K562 (cell line): ENCODE results near the gene SSH3. TPM values are rescaled to one million over a fixed set of nuclear protein-coding genes. Genes with fewer than 3 reads are reported as not detected.
A peak's percentile ranks its signal among the peaks of the same experiment; 100 is the strongest.

Source experiments
- ATAC-seq: fragments of 200-7000 bp; cut with Tn5 transposase; 3 replicates; pipeline ENCODE4 v1.9.1; 2020; ENCODE audit warnings: moderate library complexity
- BruUV-seq: library from RNA; stranded (reverse); fragments of 400-500 nt; replicated peaks from 2 replicates; lab custom pipeline; 2021; lab: Mats Ljungman, UMichigan
- CTCF ChIA-PET: fragments of 300-600 bp; formaldehyde crosslinking; extraction: SDS; loops from one replicate; lab custom pipeline; 2021; ENCODE audit warnings: low intra/inter-chr PET ratio; lab: Yijun Ruan, JAX
- POLR2A ChIA-PET: fragments of 300-600, 350-650 bp; sonication (Branson Sonifier 250); formaldehyde crosslinking; extraction: SDS; loops from one replicate; lab custom pipeline; 2021; ENCODE audit warnings: antibody characterized with exemption, inconsistent platforms; lab: Yijun Ruan, JAX
- DNase-seq, 4 experiments: peaks; one replicate each; pipeline versions ENCODE4 v3.0.0 to v3.0.0-alpha.2; 2011 to 2018; ENCODE audit warnings: low spot score in 3 of 4, mixed read lengths in 3 of 4; ENCODE audit errors: extremely low read depth in 1 of 4
- FAIRE-seq: peaks from 2 replicates; lab custom pipeline; 2011; peaks lifted over from hg19 to GRCh38; lab: Jason Lieb, UNC
- H2AFZ ChIP-seq: 2 replicates; pipeline ENCODE4 v1.6.0; 2011; ENCODE audit warnings: low read depth, low read length, control low read depth, inconsistent platforms
- H3K27ac ChIP-seq: fragments of 200-600 bp; 3 replicates; pipeline ENCODE4 v1.8.0; 2011; ENCODE audit warnings: low read depth, mild to moderate bottlenecking, control low read depth, inconsistent platforms, low read length, moderate library complexity, mixed read lengths; ENCODE audit errors: extremely low read depth
- H3K27me3 ChIP-seq, 2 experiments: fragments of 300-600 bp in 1 of 2; 2 replicates in 1 of 2; 3 replicates in 1 of 2; pipeline versions ENCODE4 v1.6.0 to v1.8.0; 2011; ENCODE audit warnings: inconsistent platforms in 2 of 2, low read length in 2 of 2, mild to moderate bottlenecking in 1 of 2, mixed read lengths in 1 of 2, moderate library complexity in 1 of 2; ENCODE audit not compliant: control insufficient read depth in 2 of 2, insufficient read depth in 2 of 2
- H3K36me3 ChIP-seq: fragments of 300-600 bp; 3 replicates; pipeline ENCODE4 v1.8.0; 2011; ENCODE audit warnings: mild to moderate bottlenecking, low read length, inconsistent platforms; ENCODE audit not compliant: control insufficient read depth, insufficient read depth
- H3K4me1 ChIP-seq, 2 experiments: fragments of 200-600 bp in 1 of 2; replicated peaks in 1 of 2; 2 replicates in 1 of 2; 3 replicates in 1 of 2; pipeline versions ENCODE4 v1.5.1 to v1.8.0; 2011; ENCODE audit warnings: inconsistent platforms in 2 of 2, low read length in 2 of 2, mild to moderate bottlenecking in 1 of 2, mixed read lengths in 1 of 2, moderate library complexity in 1 of 2; ENCODE audit not compliant: control insufficient read depth in 2 of 2, insufficient read depth in 2 of 2
- H3K4me2 ChIP-seq: 2 replicates; pipeline ENCODE4 v1.6.1; 2011; ENCODE audit warnings: low read length, control low read depth, inconsistent platforms, mixed read lengths; ENCODE audit not compliant: insufficient read depth
- H3K4me3 ChIP-seq: fragments of 200-600 bp; sonication (generic), shearing (Covaris generic); 2 replicates; pipeline ENCODE4 v1.5.1; 2016; ENCODE audit warnings: control low read depth, inconsistent platforms
- H3K79me2 ChIP-seq: fragments of 200-600 bp; 3 replicates; pipeline ENCODE4 v1.8.0; 2011; ENCODE audit warnings: low read length, inconsistent platforms; ENCODE audit not compliant: control insufficient read depth, insufficient read depth
- H3K9ac ChIP-seq, 2 experiments: 2 replicates each; pipeline versions ENCODE4 v1.6.0 to v1.6.1; 2011; ENCODE audit warnings: low read depth in 2 of 2, low read length in 2 of 2, control low read depth in 1 of 2, inconsistent platforms in 1 of 2, mild to moderate bottlenecking in 1 of 2, mixed read lengths in 1 of 2; ENCODE audit not compliant: insufficient read depth in 1 of 2
- H3K9me1 ChIP-seq: one replicate; pipeline ENCODE4 v1.6.0; 2011; ENCODE audit warnings: inconsistent platforms, mild to moderate bottlenecking, low read length, moderate library complexity; ENCODE audit not compliant: control insufficient read depth, insufficient read depth
- H3K9me3 ChIP-seq: replicated peaks from 2 replicates; pipeline ENCODE4 v1.5.1; 2011; ENCODE audit warnings: low read depth, low read length, inconsistent platforms; ENCODE audit not compliant: control insufficient read depth, insufficient read depth
- H4K20me1 ChIP-seq: replicated peaks from 2 replicates; pipeline ENCODE4 v1.6.1; 2011; ENCODE audit warnings: low read length, inconsistent platforms, mixed read lengths; ENCODE audit not compliant: control insufficient read depth, insufficient read depth
- ARID2 ChIP-seq: fragments of 450-650 bp; IDR thresholded peaks from 2 replicates; pipeline ENCODE4 v1.6.1; 2017; ENCODE audit warnings: antibody characterized with exemption, mild to moderate bottlenecking
- ATF1 ChIP-seq, 2 experiments: fragments of 450-650 bp in 1 of 2; IDR thresholded peaks; 2 replicates each; pipeline ENCODE4 v1.6.1; 2016; ENCODE audit warnings: missing compliant biosample characterization in 1 of 2, missing genetic modification characterization in 1 of 2
- CBX3 ChIP-seq, 2 experiments: IDR thresholded peaks; 1 replicate in 1 of 2; 2 replicates in 1 of 2; pipeline ENCODE4 v1.6.1; 2012; ENCODE audit warnings: inconsistent platforms in 2 of 2, low read length in 2 of 2, borderline replicate concordance in 1 of 2, control low read depth in 1 of 2
- GATAD2A ChIP-seq: fragments of 450-650 bp; IDR thresholded peaks from 2 replicates; pipeline ENCODE4 v1.6.1; 2017
- GTF2F1 ChIP-seq: IDR thresholded peaks from 2 replicates; pipeline ENCODE4 v1.6.1; 2011; ENCODE audit warnings: low read depth, low read length, improper control_type of control experiment
- HCFC1 ChIP-seq: IDR thresholded peaks from 2 replicates; pipeline ENCODE4 v1.6.1; 2012; ENCODE audit warnings: low read depth, low read length, improper control_type of control experiment
- HOMEZ ChIP-seq: fragments of 250-450 bp; sonication (Bioruptor Pico); IDR thresholded peaks from 2 replicates; pipeline ENCODE4 v1.4.0; 2020; ENCODE audit warnings: mild to moderate bottlenecking, moderate library complexity
- JUND ChIP-seq, 2 experiments: IDR thresholded peaks; 2 replicates in 1 of 2; 3 replicates in 1 of 2; pipeline ENCODE4 v1.6.1; 2011; ENCODE audit warnings: borderline replicate concordance in 2 of 2, low read depth in 2 of 2, low read length in 2 of 2, improper control_type of control experiment in 1 of 2, missing biosample characterization in 1 of 2, missing genetic modification characterization in 1 of 2, missing genetic modification reagents in 1 of 2
- MXI1 ChIP-seq: IDR thresholded peaks from 2 replicates; pipeline ENCODE4 v1.6.1; 2011; ENCODE audit warnings: low read depth, mild to moderate bottlenecking, improper control_type of control experiment, low read length
- NFIX ChIP-seq: fragments of 250-450 bp; sonication (Bioruptor Pico); IDR thresholded peaks from 2 replicates; pipeline ENCODE4 v1.4.0; 2020; ENCODE audit warnings: low read depth, mild to moderate bottlenecking, moderate library complexity
- OTX1 ChIP-seq: fragments of 450-650 bp; formaldehyde crosslinking; IDR thresholded peaks from 2 replicates; pipeline ENCODE4 v1.4.0; 2022; ENCODE audit warnings: mild to moderate bottlenecking
- RAD21 ChIP-seq, 2 experiments: fragments of 250-450 bp in 1 of 2; fragments of 450-650 bp in 1 of 2; sonication (Bioruptor Pico) in 1 of 2; formaldehyde crosslinking in 1 of 2; IDR thresholded peaks in 1 of 2; conservative IDR thresholded peaks in 1 of 2; 2 replicates each; pipeline versions ENCODE4 v1.4.0 to v1.8.0; 2020 to 2022; ENCODE audit warnings: mild to moderate bottlenecking in 2 of 2, moderate library complexity in 1 of 2
- RB1 ChIP-seq: fragments of 450-650 bp; IDR thresholded peaks from 2 replicates; pipeline ENCODE4 v1.6.1; 2017; ENCODE audit warnings: low read depth, mild to moderate bottlenecking
- RCOR1 ChIP-seq, 2 experiments: IDR thresholded peaks; 2 replicates each; pipeline ENCODE4 v1.6.1; 2012; ENCODE audit warnings: low read depth in 2 of 2, low read length in 2 of 2, borderline replicate concordance in 1 of 2, improper control_type of control experiment in 1 of 2
- THAP7 ChIP-seq: fragments of 250-450 bp; sonication (Bioruptor Pico); IDR thresholded peaks from 2 replicates; pipeline ENCODE4 v1.5.0; 2021
- ZFP30 ChIP-seq: fragments of 250-450 bp; sonication (Bioruptor Pico); IDR thresholded peaks from 2 replicates; pipeline ENCODE4 v1.8.0; 2022; ENCODE audit warnings: moderate library complexity, mild to moderate bottlenecking, inconsistent platforms, borderline replicate concordance
- ZKSCAN3 ChIP-seq: fragments of 250-450 bp; sonication (Bioruptor Pico); IDR thresholded peaks from 2 replicates; pipeline ENCODE4 v1.4.0; 2020
- ZNF282 ChIP-seq: sonication (generic); formaldehyde crosslinking; IDR thresholded peaks from 2 replicates; pipeline ENCODE4 v1.8.1; 2023; ENCODE audit warnings: missing genetic modification reagents
- ZNF764 ChIP-seq: fragments of 250-450 bp; sonication (Bioruptor Pico); IDR thresholded peaks from 2 replicates; pipeline ENCODE4 v1.4.0; 2020; ENCODE audit warnings: low read depth, mild to moderate bottlenecking, moderate library complexity
- WGBS: fragments of 100-300 bp; shearing (Covaris generic); methylation state at CpG from one replicate; pipeline ENCODE4 v1.1.6; 2016; ENCODE audit warnings: low coverage, mixed read lengths; ENCODE audit not compliant: insufficient coverage; ENCODE audit errors: missing lambda C conversion rate; 5-methylcytosine and 5-hydroxymethylcytosine counted together
- in situ Hi-C: fragments of 300-500 bp; cut with MboI; formaldehyde crosslinking; loops from 4 replicates; pipeline ENCODE4 v1.15.0; 2018; ENCODE audit warnings: inconsistent platforms, mixed read lengths
- intact Hi-C: fragments of 100-400 bp; cut with micrococcal nuclease; formaldehyde crosslinking; loops from 2 replicates; pipeline ENCODE4 v1.14.2; 2022
- polyA plus RNA-seq, 8 experiments: library from polyadenylated mRNA; depleted of rRNA in 4 of 8; stranded (reverse) in 5 of 8; unstranded in 3 of 8; fragments of >200 nt; fragmentation: Nextera tagmentation in 2 of 8; fragmentation: Illumina TruSeq in 1 of 8; extraction: Ambion mirVana in 2 of 8; extraction: Trizol in 1 of 8; gene quantifications; 2 replicates each; pipeline versions ENCODE4 v1.2.1 to v1.2.3, GENCODE V29; 2011 to 2014; ENCODE audit warnings: inconsistent platforms in 1 of 8, missing spikeins in 1 of 8
- total RNA-seq, 7 experiments: library from RNA; depleted of rRNA in 6 of 7; stranded (reverse); fragments of >200 nt in 6 of 7; fragmentation: Illumina TruSeq in 2 of 7; extraction: Trizol in 2 of 7; gene quantifications; 2 replicates each; pipeline versions ENCODE4 v1.2.1 to v1.2.3, GENCODE V29; 2011 to 2021; ENCODE audit warnings: low replicate concordance in 1 of 7

The SSH3 gene
- total and polyA plus RNA-seq, 9 of the 15 experiments (the other 6 are each of a cell fraction or from before 2014, with no cell fraction given), result 0.07 to 1.0 (median 0.24) TPM; not detected in 3

GRCh38 chr11:67315325-67315909 lies 12.1 kb downstream of the SSH3 start:
- Histone ChIP-seq H2AFZ (no peak overlapping the region; the same call in 1 of the 2 replicates), H3K27me3 (no peaks in the 10 kb centered on the region), H3K9me3 (no peaks in the 10 kb centered on the region), H3K9ac (no peak overlapping the region), H3K4me1 (peaks cover 44 to 50% of the 10 kb centered on the region in 2 experiments), H3K9me1 (no peaks in the 10 kb centered on the region), H3K4me2 (no peak overlapping the region), H4K20me1 (no peaks in the 10 kb centered on the region), H3K27ac (no peak overlapping the region), H3K36me3 (no peaks in the 10 kb centered on the region), H3K79me2 (peaks cover 6% of the 10 kb centered on the region; the same call in 1 of the 3 replicates), H3K4me3 (no peak overlapping the region)
- FAIRE-seq, result no peak
- in situ Hi-C loops, result loop anchor here (5.0 kb wide), 1 partner anchor 233 kb away; no protein-coding TSS in a partner anchor
- POLR2A ChIA-PET, result interaction anchor here (0.6 to 3.5 kb wide), 6 partner anchors 13 to 335 kb away, joined by 3 to 10 read pairs (median 4); partner anchors contain the start of gene GRK2
- WGBS, result 57% methylated on average over 9 of the region's 9 CpGs
- no TSS peak for BruUV-seq
- intact Hi-C loops, result no loop called here
- DNase-seq, result peak in 2 of 4 experiments; percentile 0 to 10
- ATAC-seq, result no peak
- CTCF ChIA-PET, result no interaction called here
- TF ChIP-seq RCOR1 (IDR thresholded peaks at IDR 0.05; ENCODE audit: borderline replicate concordance in 1 of 2, low read depth in 2 of 2, low read length in 2 of 2) (no peak), GATAD2A (no peak), HOMEZ (CRISPR knock-in tag) (no peak), GTF2F1 (no peak), ZNF282 (no peak), ZFP30 (CRISPR knock-in tag) (no peak), JUND (IDR thresholded peaks at IDR 0.05; ENCODE audit: borderline replicate concordance, low read depth, low read length) (no peak), JUND (tag; IDR thresholded peaks at IDR 0.05; ENCODE audit: borderline replicate concordance, low read depth, low read length) (no peak), ATF1 (CRISPR knock-in tag; IDR thresholded peaks at IDR 0.05) (no peak), ATF1 (tag; IDR thresholded peaks at IDR 0.05) (no peak), THAP7 (CRISPR knock-in tag) (no peak), ARID2 (no peak), RAD21 (CRISPR knock-in tag; conservative IDR thresholded peaks at IDR 0.05 in 1 of 2, IDR thresholded peaks at IDR 0.05 in 1 of 2) (no peak), ZNF764 (CRISPR knock-in tag) (no peak), RB1 (no peak), MXI1 (no peak), ZKSCAN3 (no peak), OTX1 (CRISPR knock-in tag) (no peak), NFIX (CRISPR knock-in tag) (no peak), HCFC1 (no peak), CBX3 (IDR thresholded peaks at IDR 0.05; ENCODE audit: borderline replicate concordance in 1 of 2, low read length in 2 of 2) (no peak)
